ENCODE measurements around the gene EFCAB12.
"Not testable (repeated sequence)": the region's sequence is repeated elsewhere in the genome, so short reads cannot be mapped to it uniquely, and the experiment has no call there.

Gene EFCAB12

DNA sequence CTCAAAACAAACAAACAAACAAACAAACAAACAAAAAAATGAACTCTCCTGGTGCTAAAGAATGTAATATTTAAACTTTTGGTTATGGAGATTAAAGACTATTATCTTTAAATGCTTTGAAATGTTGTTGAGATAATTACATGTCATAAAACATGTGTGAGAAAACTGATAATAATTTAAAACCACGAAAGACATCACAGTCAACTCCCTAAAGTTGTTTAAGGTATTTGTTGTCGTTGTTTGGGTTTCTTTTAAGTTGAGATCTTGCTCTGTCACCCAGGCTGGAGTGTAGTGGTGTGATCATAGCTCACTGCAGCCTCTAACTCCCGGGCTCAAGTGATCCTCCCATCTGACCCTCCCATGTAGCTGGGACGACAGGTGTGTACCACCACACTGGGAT is 12.0 kb downstream of the EFCAB12 start:
- no peak overlapping the region for H3K4me3 ChIP-seq (ENCODE audit: low read depth, low read length)
- no peak for TF ChIP-seq CTCF (conservative IDR thresholded peaks at IDR 0.05; ENCODE audit: low read depth, low read length)
- DNase-seq (ENCODE audit: low read depth), result no peak

- no peak overlapping the region for H3K4me3 ChIP-seq (ENCODE audit: low read depth, low read length)
- TF ChIP-seq CTCF (conservative IDR thresholded peaks at IDR 0.05; ENCODE audit: low read depth, low read length), result no peak
- no peak for DNase-seq (ENCODE audit: low read depth)
Measured at GRCh38 chr3:129415830-129416229, 12.6 kb downstream of the EFCAB12 start.

- no peak for TF ChIP-seq CTCF (conservative IDR thresholded peaks at IDR 0.05; ENCODE audit: low read depth, low read length)
- DNase-seq (ENCODE audit: low read depth), result no peak
- H3K4me3 ChIP-seq (ENCODE audit: low read depth, low read length), result no peak overlapping the region
Measured at GRCh38 chr3:129415378-129415777, 13.1 kb downstream of the EFCAB12 start.

DNA sequence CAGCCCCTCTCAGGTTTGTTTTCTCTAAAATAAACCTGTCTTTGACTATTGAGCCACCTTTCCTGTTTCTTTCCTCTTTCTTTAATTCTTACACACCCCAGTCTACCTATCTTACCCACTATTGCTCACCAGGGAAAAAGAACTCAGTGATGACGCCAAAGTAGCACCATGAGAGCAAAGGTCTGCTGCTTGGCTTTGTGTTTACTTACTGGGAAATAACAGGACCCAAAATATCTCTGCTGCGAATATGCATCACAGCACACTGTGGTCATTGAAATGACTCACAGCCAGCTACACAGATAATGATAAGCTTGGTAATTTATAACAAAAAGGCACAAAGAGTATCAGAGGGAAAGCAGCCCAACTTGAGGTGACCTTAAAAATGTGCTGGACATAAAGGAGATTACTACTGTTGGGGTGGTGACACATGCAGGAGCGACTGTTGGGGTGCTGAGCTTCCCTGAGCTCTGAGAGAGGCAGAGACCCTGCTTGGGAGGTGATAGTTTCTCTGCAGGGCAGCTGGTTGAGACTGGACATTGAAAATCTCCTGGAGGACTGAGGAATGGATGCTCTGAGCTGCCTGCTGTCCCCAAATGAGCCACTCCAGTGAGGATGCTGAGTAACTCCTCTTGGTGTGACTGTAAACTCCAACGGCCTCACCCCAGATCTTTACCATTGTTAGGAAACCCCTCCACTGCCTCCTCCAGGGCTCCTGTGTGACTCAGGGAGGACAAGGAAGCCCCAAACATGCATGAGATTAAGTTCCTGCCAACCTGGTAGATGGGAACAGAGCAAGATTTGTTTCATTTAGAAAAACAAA is 14.5 kb downstream of the EFCAB12 start:
- H3K4me3 ChIP-seq (ENCODE audit: low read depth, low read length), result no peak overlapping the region
- TF ChIP-seq CTCF (conservative IDR thresholded peaks at IDR 0.05; ENCODE audit: low read depth, low read length), result no peak
- DNase-seq (ENCODE audit: low read depth), result peak; percentile 97

GRCh38 chr3:129413238-129413637 is 15.2 kb downstream of the EFCAB12 start:
- H3K4me3 ChIP-seq (ENCODE audit: low read depth, low read length); DNase-seq (ENCODE audit: low read depth): not testable (repeated sequence)

- no peak overlapping the region for H3K4me3 ChIP-seq (ENCODE audit: low read depth, low read length)
- TF ChIP-seq CTCF (conservative IDR thresholded peaks at IDR 0.05; ENCODE audit: low read depth, low read length), result no peak
- peak; percentile 92 for DNase-seq (ENCODE audit: low read depth)
Measured at GRCh38 chr3:129412542-129413198, 15.8 kb downstream of the EFCAB12 start.

- TF ChIP-seq CTCF (conservative IDR thresholded peaks at IDR 0.05; ENCODE audit: low read depth, low read length), result no peak
- no peak overlapping the region for H3K4me3 ChIP-seq (ENCODE audit: low read depth, low read length)
- no peak for DNase-seq (ENCODE audit: low read depth)
Measured at GRCh38 chr3:129410971-129411370, 17.5 kb downstream of the EFCAB12 start.

Measured in choroid plexus epithelial cell (primary cell).